Hematopoietic multipotent progenitor cell treated with erythropoietin and hydrocortisone succinate and interleukin-3 and kit ligand, for 8 days (in vitro differentiated cells): Measurements from ENCODE around the gene CRY2.
A peak's percentile ranks its signal among the peaks of the same experiment; 100 is the strongest.
"Not testable (repeated sequence)": the region's sequence is repeated elsewhere in the genome, so short reads cannot be mapped to it uniquely, and the experiment has no call there.

ENCODE experiments used
- DNase-seq: peaks from one replicate; pipeline ENCODE4 v3.0.0-alpha.2; 2015

The CRY2 gene

GRCh38 chr11:45811571-45812290 is 35.5 kb upstream of the CRY2 start:
- DNase-seq = no peak

- DNase-seq = no peak
These were observed 34.4 kb upstream of the CRY2 start for GRCh38 chr11:45812581-45813548.

GRCh38 chr11:45815747-45816146 is 31.5 kb upstream of the CRY2 start:
- no peak for DNase-seq

- no peak for DNase-seq
These were observed 30.7 kb upstream of the CRY2 start for GRCh38 chr11:45816614-45817013.

DNA sequence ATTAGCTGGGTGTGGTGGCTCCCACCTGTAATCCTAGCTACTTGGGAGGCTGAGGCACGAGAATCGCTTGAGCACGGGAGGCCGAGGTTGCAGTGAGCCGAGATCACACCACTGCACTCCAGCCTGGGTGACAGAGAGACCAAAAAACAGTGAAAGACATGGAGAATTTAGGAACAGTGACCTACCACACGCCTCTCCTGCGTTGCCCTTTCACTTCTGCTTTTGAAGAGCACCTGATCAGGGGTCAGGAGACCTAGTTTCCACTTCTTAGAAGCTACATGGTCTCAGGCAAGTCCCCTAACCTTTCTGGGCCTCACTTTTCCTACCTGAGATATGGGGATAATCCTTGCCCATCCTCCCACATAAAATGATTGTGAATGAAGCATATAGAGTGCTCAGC is 30.1 kb upstream of the CRY2 start:
- no peak for DNase-seq

DNA sequence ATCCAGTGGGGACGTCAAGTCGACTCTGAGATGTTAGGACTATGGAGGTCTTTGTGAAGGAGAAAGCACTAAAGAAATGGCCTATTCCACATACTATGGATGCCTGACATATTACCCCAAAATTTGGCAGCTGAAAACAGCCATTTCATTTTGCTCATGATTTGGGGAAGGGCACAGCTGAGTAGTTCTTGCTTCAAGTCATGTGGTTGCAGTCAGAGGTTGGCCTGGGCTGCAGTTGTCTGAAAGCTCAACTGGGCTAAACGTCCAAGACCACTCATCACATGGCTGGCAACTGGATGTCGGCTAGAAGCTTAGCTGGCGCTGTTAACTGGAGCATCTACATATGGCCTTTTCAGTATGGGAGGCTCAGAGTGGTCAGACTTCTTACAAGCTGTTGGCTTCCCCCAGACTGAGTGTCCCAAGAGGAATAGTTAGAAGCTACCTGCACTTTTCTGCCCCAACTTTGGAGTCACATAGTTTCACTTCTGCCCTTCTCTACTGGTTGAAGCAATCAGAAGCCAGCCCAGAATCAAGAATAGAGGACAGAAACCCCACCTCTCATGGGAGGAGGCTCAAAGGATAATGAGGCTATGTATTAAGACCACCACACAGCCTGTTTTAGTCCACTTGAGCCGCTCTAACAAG is 28.2 kb upstream of the CRY2 start:
- DNase-seq = no peak

DNA sequence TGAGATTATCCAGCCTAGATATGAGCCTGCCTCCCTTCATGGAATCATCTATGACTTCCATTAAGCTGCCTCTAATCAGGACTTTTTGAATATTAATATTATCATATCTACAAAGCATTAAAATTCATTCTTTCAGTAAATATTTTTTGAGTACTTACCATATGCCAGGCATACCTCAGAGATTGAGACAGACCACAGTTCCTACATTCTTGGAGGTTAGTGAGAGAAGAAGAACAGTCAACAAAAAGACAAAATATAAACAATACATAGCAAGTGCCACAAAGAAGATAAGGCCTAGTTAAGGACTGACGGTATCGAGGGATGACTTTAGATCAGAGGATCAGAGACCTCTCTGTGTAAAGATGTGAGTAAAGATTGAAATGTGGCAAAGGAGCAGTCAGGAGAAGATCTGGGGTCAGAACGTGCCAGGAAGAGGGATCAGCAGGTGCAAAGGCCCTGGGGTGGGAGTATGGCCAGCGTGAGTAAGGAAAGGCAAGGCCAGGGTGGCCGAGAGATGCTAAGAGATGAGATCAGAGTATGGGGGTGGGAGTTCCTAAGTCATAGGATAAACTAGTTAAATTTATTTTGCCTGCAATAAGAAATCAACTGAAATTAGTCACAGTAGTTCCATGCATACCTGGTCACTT is 26.9 kb upstream of the CRY2 start:
- DNase-seq = no peak

- DNase-seq = not testable (repeated sequence)
These were observed 20.8 kb upstream of the CRY2 start for GRCh38 chr11:45826492-45826891.

GRCh38 chr11:45827123-45827522 is 20.2 kb upstream of the CRY2 start:
- DNase-seq = no peak

- DNase-seq = no peak
These were observed 18.3 kb upstream of the CRY2 start for GRCh38 chr11:45828996-45829395.

GRCh38 chr11:45830596-45830995 is 16.7 kb upstream of the CRY2 start:
- no peak for DNase-seq

GRCh38 chr11:45832811-45833441 is 14.3 kb upstream of the CRY2 start:
- DNase-seq = no peak

DNA sequence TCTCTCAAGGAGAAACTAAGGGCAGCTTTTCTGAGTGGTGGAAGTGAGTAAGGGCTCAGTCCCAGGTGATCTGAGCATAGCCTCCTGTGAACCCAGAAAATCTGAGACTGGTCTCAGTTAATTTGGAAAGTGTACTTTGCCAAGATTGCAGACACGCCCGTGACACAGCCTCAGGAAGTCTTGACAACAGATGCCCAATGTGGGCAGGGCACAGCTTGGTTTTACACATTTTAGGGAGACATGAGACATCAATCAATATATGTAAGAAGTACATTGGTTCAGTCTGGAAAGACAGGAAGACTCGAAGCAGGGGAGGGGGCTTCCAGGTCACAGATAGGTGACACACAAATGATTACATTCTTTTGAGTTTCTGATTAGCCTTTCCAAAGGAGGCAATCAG is 13.5 kb upstream of the CRY2 start:
- no peak for DNase-seq

GRCh38 chr11:45834298-45834756 is 12.9 kb upstream of the CRY2 start:
- peak; percentile 88 for DNase-seq

GRCh38 chr11:45839204-45839603 is 8.1 kb upstream of the CRY2 start:
- DNase-seq = no peak

DNA sequence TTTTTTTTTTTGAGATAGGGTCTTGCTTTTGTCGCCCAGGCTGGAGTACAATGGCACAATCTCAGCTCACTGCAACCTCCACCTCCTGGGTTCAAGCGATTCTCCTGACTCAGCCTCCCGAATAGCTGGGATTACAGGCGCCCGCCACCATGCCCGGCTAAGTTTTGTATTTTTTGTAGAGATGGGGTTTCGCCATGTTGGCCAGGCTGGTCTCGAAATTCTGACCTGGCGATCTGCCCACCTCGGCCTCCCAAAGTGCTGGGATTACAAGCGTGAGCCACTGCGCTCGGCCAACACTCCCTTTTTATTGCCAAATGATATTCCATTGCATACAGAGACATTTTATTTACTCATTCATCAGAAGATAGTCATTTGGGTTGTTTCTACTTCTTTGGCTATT is 7.0 kb upstream of the CRY2 start:
- DNase-seq = not testable (repeated sequence)

DNA sequence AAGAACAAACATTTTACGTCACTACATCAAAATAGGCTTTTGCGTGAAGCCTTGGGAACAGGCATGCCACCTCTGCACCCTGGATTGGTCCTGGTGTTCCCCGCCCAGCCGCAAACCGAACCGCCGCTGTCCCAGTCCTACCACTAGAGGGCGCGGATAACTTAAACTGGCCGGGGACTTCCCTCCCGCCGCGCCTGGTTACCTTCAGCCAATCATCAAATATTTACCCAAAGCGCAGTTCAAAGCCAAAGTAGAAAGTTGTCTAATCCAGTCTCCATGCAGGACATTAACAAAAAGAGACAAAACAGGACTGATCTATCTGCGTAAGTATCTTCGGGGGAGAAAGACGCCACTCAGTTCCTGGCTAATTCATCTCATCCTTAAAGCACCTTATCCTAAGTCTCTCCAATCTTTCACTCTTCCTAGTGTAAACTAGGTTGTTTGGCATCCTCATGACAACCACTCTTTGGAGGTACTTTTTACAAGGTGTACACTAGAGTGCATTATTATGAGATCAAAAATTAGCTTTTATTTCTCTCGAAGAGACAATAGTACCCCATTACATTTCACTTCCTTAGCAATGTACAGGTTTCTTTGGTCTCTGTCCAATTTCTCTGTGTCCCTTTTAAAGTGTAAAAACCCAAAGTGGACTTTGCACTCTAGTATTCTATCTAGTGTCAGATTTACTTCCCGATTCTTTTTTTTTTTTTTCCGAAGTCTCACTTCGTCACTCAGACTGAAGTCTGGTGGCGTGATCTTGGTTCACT is 3.9 kb upstream of the CRY2 start:
- peak; percentile 90 for DNase-seq

GRCh38 chr11:45844822-45845578 is 2.3 kb upstream of the CRY2 start:
- no peak for DNase-seq

DNA sequence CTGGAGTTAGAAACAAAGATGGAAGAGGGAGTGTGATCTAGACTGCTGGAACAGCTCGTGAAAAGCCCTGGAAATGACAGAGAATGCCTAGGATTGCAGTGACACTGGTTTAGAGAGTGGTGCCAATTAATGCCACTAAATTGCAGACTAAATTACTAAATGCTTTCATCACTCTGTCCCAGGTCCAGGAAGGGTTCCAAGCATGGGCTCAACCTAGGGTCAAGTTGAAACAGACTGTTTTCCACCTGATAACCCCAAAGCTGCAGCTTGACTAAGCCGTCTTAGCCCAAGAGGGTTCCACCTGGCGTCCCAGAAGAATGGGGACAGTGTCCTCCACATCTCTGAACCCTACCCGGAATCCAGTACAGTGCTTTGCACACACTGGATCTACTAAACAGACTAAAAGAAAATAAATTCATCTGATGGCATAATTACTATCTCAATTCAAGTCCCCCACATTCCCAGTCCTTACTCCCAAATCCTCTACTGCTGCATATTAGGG is 1.1 kb upstream of the CRY2 start:
- no peak for DNase-seq

GRCh38 chr11:45847911-45848316 is 639 bp downstream of the CRY2 start:
- peak; percentile 87 for DNase-seq

- no peak for DNase-seq
These were observed 1.4 kb downstream of the CRY2 start for GRCh38 chr11:45848654-45849081.
